GM19328 (cell line): ENCODE results near the gene MINDY3.

Experiments
- ATAC-seq: cut with Tn5 transposase; IDR thresholded peaks from one replicate; pipeline ENCODE4 v1.9.1; 2021; ENCODE audit warnings: mild to moderate bottlenecking, moderate library complexity; ENCODE audit not compliant: unreplicated experiment

Gene MINDY3

DNA sequence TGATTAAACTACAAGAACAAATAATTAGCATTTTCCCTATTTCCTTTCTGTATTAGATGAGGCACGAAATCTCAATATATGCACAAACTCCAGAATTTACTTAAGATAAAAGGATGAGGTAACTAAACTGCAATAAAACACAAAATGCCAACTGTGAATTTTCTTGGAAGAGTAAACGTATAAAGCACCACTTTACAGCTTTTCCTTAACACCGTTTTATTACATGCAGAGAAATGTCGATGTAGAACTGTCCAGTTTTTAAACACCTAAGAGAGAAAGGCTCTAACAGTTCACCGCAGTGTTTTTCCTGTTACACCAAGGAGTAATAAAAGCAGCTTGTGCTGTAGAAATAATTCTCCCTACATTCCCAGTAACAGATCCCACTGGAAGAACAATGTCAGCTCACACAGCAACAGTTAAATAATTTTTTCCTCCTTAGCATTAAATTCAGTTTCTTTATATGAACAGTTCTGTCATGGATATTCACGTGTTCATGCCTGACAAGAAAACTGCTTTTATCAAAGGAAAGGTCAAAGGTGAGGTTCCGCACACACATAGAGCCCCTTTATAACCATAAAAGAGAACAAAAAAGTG is 52.0 kb downstream of the MINDY3 start:
- no peak for ATAC-seq

DNA sequence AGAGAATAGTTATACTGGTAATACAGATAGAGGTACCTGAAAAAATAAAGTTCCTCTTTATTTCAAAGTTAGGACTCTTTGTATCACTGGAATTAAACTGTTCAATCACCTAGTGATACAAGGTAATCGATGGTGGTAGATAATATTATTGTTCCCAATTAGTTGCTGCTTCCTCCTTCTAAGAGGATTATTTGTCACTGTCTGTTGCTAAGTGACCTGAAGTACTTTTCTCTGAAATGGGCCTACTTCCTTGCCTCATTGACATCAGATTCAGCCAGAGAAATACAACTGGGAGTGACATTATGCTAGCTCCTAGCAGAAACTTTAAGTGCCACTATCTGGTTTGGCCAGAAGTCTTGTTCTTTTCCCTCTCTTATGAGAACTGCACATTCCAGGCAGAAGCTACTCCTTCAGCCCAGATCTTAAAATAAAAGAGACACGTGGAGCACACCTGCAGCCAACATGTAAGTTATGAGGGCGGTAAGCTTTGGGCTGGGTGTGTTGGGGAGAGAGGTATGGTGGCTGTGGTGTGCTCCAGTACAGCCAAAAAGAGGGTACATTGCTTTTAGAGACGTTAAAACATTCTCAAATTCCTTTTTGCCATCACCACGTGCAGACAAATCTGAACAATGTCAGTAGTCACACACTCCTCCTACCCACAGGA is 54.8 kb downstream of the MINDY3 start:
- ATAC-seq, result no peak

DNA sequence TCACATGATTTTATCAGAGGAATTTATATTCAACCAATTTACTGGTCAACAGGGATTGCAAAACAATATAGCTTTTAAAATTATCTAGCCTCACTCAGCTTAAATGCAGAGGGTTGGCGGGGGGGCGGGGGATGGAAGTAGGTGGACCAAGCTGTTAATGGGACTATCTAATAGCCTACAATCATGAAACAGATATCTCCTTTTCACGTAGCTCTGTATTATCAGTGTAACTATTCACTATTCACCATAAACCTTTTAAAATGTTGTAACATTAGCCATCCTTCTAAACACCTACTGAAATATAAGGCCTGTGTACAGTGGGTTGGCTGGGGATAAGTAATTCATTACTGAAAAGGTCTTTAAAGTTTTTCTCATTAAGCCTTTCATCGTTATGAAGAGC is 56.2 kb downstream of the MINDY3 start:
- no peak for ATAC-seq

DNA sequence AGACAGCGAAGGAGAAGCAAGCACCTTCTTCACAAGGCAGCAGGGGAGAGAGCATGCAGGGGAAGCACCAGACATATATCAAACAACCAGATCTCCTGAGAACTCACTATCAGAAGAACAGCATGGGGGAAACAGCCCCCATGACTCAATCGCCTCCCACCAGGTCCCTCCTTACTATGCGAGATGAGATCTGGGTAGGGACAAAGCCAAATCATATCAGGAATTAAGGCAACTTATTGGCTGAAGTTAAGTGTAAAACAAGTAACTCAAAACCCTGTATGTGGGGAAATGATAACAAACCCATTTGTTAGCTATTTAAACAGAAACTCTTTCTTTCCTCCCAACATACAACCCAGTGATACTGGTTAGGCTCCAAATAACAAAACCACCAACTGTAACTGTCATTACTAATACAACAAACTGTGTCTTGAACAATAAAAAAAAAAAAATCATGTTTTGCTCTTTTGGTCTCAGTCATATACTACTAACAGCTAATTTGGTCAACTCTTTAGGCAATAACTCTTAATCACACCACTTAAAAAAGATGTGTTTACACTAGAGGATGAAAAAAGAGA is 57.8 kb downstream of the MINDY3 start:
- ATAC-seq, result no peak

DNA sequence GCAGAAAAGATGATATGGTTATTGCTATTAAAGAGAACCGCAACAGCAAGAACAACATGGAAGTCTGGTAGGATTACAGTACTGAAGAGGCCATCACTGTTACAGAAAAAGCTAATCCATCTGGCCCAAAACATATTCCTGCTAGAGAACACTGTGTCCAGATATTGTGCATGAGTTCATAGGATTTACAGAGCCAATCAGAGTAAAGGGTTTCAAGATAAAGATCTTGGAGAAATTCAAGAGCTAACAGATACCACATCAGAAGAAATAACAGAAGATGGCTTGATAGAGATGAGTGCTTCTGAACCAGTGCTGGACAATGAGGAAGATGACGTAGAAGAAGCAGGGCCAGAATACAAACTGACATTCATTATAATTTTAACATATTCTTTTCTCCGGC is 58.7 kb downstream of the MINDY3 start:
- no peak for ATAC-seq

DNA sequence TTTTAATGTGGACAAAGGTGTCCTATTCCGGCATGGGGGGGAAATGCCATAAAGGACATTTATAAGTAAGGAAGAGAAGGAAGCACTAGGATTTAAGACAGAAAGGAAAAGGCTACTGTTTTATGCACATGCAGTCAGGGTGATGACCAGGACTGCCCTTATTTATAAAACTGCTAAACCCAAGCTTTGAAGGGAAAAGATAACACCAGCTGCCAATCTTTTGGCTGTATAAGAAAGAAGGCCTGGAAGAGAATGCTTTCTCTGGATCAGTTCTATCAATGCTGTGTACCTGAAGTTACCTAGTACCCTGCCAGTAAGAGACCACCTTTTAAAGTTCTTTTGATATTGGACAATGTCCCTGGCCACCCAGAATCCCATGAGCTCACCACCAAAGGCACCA is 59.2 kb downstream of the MINDY3 start:
- no peak for ATAC-seq

DNA sequence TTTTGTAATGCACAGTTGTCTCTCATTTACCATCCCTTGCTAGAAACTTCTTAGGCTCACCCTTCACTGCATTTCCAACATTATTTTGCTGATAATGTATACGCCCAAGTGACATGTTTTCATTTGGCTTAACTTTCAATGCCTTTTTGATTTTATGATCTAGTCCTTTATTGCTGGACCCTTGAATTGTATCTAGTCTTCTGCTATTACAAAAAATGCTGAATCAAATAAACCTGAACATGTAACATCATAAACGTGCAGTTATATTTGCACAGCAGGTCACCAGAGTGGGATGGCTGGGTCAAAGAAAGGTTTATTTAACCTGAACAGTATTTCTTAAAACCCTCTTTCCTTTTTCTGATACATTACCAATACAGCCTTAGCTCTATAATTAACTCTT is 63.0 kb downstream of the MINDY3 start:
- ATAC-seq, result no peak

DNA sequence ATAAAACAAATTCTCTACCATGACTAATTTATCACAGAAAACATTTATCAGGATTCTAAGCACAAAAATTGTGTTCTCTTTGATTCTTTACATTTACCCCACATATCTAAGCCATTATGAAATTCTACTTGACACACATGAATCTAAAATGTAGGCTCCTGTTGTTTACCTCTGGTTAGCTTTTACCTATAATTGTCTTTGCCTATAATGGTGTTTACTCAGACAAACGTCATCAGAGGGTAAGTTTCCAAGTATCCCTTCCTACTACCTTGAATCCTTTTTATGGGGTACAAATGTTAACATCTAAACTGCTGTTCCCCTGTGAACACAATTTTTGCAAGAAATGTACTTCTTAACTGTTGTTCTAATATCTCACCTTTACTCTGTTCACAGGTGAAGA is 63.5 kb downstream of the MINDY3 start:
- ATAC-seq, result no peak

DNA sequence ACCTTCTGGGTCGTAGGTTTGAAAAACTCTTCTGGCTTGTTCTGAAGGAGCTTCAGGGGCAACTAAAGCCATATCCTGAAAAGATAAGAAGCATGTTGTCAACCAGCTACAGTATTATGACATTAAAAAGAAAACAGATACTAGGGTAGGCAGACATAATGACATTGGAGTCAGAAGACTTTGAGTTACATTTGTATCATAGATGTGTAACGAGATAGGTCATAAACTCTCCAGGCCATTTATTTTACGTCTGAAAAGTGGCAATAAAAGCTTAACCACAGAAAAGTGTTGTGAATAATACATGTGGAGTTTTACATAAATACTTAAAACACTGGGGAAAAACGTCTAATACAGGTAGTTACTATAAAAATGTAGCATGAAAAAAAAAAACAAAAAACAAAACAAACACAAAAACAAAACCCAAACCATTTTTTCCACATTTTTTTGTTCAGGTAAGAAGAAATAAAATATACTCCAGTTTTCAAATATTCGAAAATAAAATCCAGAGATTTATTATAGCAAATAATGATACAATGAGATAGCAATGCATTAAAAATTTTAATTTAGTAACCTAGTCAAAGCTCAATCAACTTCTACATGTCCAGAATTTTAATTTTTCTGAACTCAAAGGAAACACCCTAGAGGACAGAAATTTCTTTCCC is 64.1 kb downstream of the MINDY3 start:
- ATAC-seq, result no peak

DNA sequence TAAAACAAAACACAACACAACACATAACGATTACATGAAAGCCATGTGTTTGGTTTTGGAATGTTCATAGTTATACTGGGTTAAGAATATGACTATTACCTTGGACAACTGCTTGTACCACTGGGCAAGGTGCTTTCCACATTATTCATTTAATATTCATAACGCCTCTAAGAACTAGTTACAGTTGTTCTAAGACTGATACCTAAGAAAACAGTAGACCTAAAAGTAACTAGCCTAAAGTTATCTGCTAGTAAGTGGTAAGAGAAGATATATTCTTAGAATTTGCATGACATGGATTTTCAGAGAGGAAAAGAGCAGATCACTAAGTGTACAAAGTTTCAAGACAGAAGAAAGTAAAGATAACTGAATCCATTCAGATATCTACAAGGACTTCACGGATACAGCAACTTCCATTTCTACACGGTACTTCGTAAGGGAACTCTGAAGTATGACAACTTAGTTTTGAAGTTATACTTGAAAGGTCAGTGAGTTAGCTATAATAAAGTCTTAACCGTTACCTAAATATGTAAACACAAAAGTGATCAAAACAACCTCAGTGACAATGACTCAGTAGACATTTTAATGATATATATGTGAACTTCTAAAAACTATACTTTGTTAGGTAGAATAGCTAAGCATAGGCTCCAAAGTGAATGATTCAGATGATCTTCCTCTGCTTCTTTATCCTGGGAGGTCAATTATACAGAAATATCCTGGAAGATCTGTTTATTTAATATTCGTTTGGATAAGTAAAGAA is 65.1 kb downstream of the MINDY3 start:
- ATAC-seq, result no peak

DNA sequence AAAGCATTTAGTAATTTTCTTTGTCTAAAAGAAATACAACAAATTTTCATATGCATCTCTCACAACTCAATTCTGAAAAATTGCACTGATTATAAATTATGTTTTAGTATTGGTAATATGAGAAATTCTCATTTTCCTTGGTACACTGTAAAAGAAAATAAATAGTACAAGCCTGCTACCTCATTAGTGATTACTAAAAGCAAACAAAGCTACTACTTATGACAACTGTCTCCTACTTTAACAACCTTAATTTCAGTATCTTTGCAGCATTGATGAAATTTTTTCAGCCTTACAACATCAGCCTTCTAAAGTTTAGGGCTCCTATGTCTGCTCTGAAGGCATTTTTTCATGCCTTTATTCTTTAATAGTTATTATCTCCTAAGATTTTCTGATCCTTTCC is 65.7 kb downstream of the MINDY3 start:
- no peak for ATAC-seq

DNA sequence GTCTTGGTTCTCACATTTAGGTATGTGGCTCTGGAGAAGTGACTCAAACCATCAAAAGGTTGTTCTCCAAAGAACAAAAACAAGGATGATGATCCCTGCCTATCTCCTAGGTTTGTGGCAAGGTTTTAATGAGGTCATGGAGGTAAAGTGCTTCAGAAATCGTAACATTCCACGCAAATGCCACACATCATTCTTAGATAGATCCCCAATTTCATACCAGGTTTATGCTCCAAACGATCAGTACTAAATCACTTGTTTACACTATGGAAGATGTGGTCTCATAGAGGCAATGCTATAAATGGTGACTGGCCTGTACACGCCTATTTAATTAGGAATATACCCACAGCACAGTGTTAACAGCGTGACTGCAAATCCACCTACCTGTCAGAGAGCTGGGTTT is 66.6 kb downstream of the MINDY3 start:
- ATAC-seq, result no peak

DNA sequence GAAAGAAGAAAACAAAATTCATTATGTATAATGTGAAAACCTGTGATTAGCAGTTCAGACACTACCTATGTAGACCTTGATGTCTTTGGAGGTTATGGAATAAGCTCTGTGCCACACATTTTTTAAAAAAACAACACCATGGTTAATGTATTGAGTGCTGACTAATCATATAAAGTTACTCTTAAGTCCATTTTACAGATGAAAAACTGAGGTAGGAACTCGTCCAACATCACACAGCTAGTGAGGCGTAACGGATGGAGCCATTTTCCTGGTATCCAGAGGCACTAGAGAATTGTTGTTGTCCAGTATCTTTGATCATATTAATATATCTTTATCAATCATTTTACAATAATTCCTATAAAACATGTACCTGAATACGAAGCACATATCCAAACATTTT is 67.5 kb downstream of the MINDY3 start:
- ATAC-seq, result no peak

DNA sequence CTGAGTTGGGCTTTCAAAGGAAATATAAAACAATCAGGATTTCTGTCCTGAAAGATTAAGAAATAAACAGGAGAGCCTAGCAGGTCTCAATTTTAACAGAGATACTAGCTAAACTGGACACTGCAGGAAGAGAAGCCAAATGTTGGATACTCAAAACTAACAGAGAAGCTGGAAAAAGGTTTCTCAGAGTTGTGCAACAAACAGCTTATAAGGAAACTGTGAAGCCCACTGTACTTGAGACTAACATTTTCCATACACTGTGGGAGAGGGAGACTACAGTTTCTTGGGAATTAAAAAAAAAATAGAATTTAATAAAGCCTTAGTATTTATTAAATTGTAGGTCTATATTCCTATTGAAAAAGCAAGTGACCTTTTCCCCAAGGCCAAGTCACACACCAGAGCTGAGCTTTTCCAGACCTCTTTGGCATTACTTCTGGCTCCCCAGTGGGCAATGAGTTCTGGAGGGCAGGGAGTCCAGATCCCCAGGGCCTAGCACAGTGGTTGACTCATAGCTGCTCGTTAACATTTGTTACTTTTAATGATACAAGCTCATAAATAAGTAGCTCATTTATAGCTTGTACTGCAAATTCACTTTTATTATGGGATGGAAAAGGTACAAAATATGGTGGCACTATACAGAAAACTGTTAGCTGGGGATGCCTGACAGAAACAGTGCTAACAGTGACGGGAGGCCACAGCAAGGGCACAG is 68.3 kb downstream of the MINDY3 start:
- no peak for ATAC-seq

DNA sequence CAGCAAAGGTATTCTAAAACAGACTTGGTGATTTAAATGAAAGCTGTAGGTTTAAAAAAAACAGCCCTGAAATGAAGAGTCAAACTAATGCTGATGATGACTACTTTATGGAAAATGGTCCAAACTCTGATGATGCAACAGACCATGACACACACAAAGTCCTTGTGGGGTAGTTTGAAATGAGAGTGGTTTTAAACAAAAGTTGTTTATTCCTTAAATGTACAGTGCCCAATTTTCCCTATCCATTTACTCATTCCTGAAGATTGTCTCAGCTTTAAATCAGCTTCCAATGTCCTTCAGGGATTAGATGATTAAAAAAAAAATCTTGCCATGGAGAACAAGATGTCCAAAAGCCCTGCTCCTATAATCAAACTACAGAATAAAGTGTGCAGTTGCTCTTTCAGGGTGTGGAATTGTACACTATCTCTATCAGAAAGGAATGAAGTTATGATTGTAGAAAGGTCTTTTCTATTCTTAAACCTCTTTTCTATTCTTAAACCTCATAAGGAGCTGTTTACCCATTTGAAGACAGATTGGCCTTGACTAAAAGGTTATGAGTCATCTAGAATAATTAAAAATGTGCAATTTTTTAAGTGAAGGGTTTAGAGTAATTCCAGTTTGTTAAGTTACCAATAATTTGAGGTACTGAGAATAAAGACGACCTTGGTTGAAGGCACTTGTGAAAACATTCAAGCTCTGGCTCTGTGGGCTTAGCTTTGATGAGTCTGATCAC is 70.3 kb downstream of the MINDY3 start:
- no peak for ATAC-seq

DNA sequence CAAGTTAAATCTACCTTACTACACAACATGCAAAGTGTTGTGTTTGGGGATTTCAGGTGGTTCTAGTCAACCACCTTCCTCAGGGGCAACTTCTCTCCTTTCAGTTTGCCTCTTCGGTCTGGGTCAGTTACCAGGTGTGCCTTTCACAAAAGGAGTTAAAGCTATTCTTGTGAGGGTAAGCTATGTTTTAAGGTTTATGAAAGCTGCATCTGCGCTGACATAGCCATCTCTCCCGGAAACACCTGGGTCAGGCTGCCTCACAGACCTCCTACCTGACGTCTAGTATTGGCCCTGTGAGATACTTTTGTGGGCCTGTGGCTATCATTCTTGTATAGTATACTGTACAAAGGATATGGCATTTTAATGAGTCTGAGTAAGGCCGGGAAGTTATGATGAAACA is 72.9 kb downstream of the MINDY3 start:
- no peak for ATAC-seq

DNA sequence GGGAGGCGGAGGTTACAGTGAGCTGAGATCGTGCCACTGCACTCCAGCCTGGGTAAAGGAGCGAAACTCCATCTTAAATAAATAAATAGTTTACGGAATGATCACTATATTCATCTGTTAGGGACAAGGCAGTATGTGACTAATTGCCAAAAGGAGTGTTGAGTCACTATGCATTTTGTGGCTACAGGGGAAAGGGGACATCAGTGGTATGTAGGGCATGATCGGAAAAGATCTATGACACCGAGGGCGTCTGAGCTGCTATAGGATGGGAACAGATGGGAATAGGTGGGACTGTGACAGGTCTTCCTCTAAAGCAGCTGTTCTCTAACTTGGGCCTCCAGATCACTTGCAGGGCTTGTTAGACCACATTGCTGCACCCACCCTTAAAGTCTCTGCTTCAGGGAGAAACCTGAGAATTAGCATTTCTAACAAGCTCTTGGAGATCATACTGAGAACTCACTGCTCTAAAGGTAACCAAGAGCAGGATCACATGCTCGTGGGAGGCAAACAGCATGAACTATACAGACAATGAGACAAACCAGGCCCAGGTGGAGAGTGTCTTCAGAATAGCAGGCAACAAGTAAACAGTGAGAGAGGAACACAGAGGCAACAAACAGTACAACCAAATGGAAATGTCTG is 75.5 kb downstream of the MINDY3 start:
- no peak for ATAC-seq

DNA sequence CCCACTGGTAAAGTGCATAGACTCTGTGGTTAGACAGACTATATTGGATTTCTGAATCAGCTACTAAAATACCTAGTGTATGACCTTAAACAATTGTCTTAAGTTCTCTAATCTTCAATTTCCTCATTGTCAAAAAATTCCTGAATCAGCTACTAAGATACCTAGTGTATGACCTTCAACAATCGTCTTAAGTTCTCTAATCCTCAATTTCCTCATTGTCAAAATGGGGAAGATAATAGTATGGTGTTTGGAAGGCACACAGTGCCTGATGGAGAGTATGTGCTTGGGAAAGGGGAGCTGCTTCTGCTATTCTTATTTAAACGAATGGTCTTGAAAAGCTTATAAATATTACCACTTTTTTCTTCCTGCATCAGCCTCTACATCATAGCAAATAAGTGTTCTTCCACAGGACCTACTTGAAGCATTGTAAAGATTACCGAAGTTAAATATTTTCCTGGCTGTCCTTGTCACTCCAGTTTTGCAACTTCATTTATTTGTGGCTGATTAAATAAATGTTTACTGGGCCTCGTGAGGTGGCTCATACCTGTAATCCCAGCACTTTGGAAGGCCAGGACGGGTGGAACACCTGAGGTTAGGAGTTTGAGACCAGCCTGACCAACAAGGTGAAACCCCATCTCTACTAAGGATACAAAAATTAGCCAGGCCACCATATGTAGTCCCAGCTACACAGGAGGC is 76.2 kb downstream of the MINDY3 start:
- ATAC-seq, result no peak

DNA sequence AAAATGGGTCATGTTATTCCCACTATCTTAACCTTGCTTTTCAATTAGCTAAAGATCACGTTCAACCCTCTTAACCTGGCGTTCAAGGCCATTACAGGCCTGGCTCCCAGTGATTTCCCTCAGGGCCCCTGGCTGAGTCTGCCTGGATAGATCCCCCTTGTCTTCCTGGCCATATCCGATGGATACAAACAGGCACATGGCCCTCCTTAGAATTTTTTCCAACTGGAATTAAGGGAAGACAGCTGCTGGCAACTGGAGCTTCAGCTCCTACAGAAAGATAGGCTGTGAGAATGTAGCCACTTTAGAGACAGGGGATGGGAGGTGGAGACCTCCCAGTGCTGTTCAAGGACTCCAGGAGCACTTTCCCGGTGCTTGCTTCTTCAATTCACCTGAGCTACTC is 77.5 kb downstream of the MINDY3 start:
- no peak for ATAC-seq
